Activated naive CD8-positive, alpha-beta T cell treated with anti-CD3 and anti-CD28 coated beads, Interleukin-2, amount 10 ng/mL, durations not matched to agents 7 days and 5 days (primary cell): Measurements from ENCODE around the gene FLYWCH1. TPM values are rescaled to one million over a fixed set of nuclear protein-coding genes. Genes with fewer than 3 reads are reported as not detected.

Experiments
- ATAC-seq: fragments of 150-1000 bp; cut with Tn5 transposase; one replicate; pipeline ENCODE4 v1.10.0; 2021; ENCODE audit warnings: low read depth, moderate library complexity
- POLR2A ChIA-PET: fragments of 350-600 bp; sonication (Branson Sonifier 250); formaldehyde crosslinking; loops from one replicate; lab custom pipeline; 2021; ENCODE audit warnings: antibody characterized with exemption; lab: Charles Lee
- DNase-seq: peaks from one replicate; pipeline ENCODE4 v3.0.0; 2021
- H3K27ac Mint-ChIP-seq: one replicate; pipeline ENCODE4 v1.8.0; 2022; ENCODE audit warnings: mild to moderate bottlenecking, mixed read lengths
- H3K27me3 Mint-ChIP-seq: one replicate; pipeline ENCODE4 v1.8.0; 2022; ENCODE audit warnings: mild to moderate bottlenecking, moderate library complexity, mixed read lengths
- H3K36me3 Mint-ChIP-seq: one replicate; pipeline ENCODE4 v1.8.0; 2021; ENCODE audit warnings: mild to moderate bottlenecking, mixed read lengths
- H3K4me1 Mint-ChIP-seq: one replicate; pipeline ENCODE4 v1.8.0; 2021; ENCODE audit warnings: mixed read lengths
- H3K4me3 Mint-ChIP-seq: one replicate; pipeline ENCODE4 v1.8.0; 2022; ENCODE audit warnings: mild to moderate bottlenecking, moderate library complexity, mixed read lengths
- H3K9me3 Mint-ChIP-seq: one replicate; pipeline ENCODE4 v1.8.0; 2021; ENCODE audit warnings: mixed read lengths
- total RNA-seq, 2 experiments: library from RNA; stranded (reverse); gene quantifications; one replicate each; pipeline ENCODE4 v1.2.3, GENCODE V29; 2021

FLYWCH1 gene
- total RNA-seq, 2 experiments from 2014 or later: 65.5 to 69.7 TPM

- H3K4me3 Mint-ChIP-seq: peak overlapping the region; percentile 86
- no peak for ATAC-seq
- DNase-seq: no peak
These were observed 28.2 kb upstream of the FLYWCH1 start for GRCh38 chr16:2883458-2883908.

GRCh38 chr16:2884041-2884451 is 27.7 kb upstream of the FLYWCH1 start:
- ATAC-seq (no peak), DNase-seq (no peak)
- Mint-ChIP-seq H3K27me3 (peaks cover 3% of the 10 kb centered on the region), H3K4me3 (peak overlapping the region; percentile 86), H3K4me1 (peaks cover 14% of the 10 kb centered on the region), H3K9me3 (peaks cover 2% of the 10 kb centered on the region), H3K27ac (peak overlapping the region; percentile 79), H3K36me3 (no peaks in the 10 kb centered on the region)
- POLR2A ChIA-PET: interaction anchor here (0.6 to 2.6 kb wide), 4 partner anchors 26 to 211 kb away, joined by 3 to 31 read pairs (median 4); partner anchors contain the start of gene FLYWCH1

More at GRCh38 chr16:2883458-2883908, 28.2 kb upstream of the FLYWCH1 start:
- peaks cover 14% of the 10 kb centered on the region for H3K4me1 Mint-ChIP-seq
- H3K36me3 Mint-ChIP-seq: no peaks in the 10 kb centered on the region
- POLR2A ChIA-PET: interaction anchor here (0.6 to 2.6 kb wide), 13 partner anchors 15 to 210 kb away, joined by 3 to 31 read pairs (median 4); partner anchors contain the start of genes ELOB, FLYWCH1, PKMYT1 and SRRM2
- H3K9me3 Mint-ChIP-seq: peaks cover 2% of the 10 kb centered on the region
- H3K27me3 Mint-ChIP-seq: peaks cover 3% of the 10 kb centered on the region
- peak overlapping the region; percentile 79 for H3K27ac Mint-ChIP-seq

GRCh38 chr16:2894231-2894630 is 17.5 kb upstream of the FLYWCH1 start:
- POLR2A ChIA-PET: no interaction called here
- no peak for DNase-seq
- no peaks in the 10 kb centered on the region for H3K36me3 Mint-ChIP-seq
- H3K27ac Mint-ChIP-seq: no peak overlapping the region
- no peaks in the 10 kb centered on the region for H3K9me3 Mint-ChIP-seq
- H3K4me1 Mint-ChIP-seq: no peaks in the 10 kb centered on the region
- H3K4me3 Mint-ChIP-seq: no peak overlapping the region
- no peaks in the 10 kb centered on the region for H3K27me3 Mint-ChIP-seq
- ATAC-seq: no peak

GRCh38 chr16:2895813-2896212 is 15.9 kb upstream of the FLYWCH1 start:
- Mint-ChIP-seq H3K27ac (no peak overlapping the region), H3K4me1 (no peaks in the 10 kb centered on the region), H3K27me3 (no peaks in the 10 kb centered on the region), H3K9me3 (no peaks in the 10 kb centered on the region), H3K36me3 (no peaks in the 10 kb centered on the region), H3K4me3 (no peak overlapping the region)
- DNase-seq (no peak), ATAC-seq (no peak)
- POLR2A ChIA-PET: no interaction called here

GRCh38 chr16:2896480-2897010 is 15.2 kb upstream of the FLYWCH1 start:
- H3K4me3 Mint-ChIP-seq: no peak overlapping the region
- POLR2A ChIA-PET: no interaction called here
- no peaks in the 10 kb centered on the region for H3K36me3 Mint-ChIP-seq
- DNase-seq (no peak), ATAC-seq (no peak)
- H3K27ac Mint-ChIP-seq: no peak overlapping the region
- no peaks in the 10 kb centered on the region for H3K4me1 Mint-ChIP-seq
- H3K27me3 Mint-ChIP-seq: no peaks in the 10 kb centered on the region
- no peaks in the 10 kb centered on the region for H3K9me3 Mint-ChIP-seq

DNA sequence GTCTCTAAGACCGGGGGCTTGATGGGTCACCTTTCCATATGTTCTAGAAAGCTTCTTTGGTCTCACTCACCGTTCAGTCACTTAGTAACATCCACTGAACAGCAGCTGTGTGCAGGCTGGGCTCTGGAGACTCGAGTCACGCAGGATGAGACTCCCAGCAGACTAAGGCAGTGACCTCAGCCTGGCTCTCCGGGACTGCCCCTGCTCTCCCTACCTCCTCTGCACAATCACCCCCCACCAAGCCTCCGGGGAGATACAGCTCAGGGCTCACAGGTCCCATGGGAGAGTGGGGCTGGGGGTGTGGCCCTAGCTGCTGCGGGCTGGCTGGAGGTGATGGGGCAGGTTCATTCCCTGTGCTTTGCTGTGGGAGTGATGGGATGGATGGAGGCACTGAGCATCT is 14.6 kb upstream of the FLYWCH1 start:
- Mint-ChIP-seq H3K27ac (no peak overlapping the region), H3K4me1 (no peaks in the 10 kb centered on the region), H3K36me3 (no peaks in the 10 kb centered on the region), H3K4me3 (no peak overlapping the region), H3K27me3 (no peaks in the 10 kb centered on the region), H3K9me3 (no peaks in the 10 kb centered on the region)
- DNase-seq: no peak
- no peak for ATAC-seq
- POLR2A ChIA-PET: no interaction called here

DNA sequence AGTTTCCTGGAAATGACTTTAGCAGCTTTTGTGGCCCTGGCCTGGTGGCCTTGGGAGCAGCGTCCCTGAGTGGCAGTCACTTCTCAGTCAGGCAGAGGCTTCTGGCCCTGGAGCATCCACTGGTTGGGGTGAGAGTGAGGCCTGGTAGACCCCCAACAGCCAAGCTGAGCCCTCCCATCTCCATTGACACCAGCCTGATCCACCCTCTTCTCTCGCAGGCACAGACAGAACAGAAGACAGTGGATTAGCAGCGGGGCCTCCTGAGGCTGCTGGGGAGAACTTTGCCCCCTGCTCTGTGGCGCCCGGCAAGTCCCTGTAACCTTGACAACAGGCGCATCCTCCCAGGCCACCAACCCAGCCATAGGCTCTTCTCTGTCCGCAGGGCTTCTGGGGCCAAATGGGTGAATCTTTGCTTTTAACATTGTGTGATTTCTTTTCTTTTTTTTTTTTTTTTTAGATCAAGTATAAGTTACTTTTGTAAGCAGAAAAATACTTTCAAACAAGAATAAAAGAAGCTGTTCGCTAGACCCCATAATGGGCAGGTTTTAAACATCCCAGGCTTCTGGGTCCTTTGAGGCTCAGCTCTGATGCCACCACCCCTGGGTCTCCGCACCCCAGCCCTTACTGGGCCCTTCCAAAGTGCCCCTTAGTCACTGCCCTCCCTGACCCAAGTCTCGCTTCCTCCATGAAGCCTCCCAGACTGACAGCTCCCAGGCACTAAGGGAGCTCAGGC is 12.7 kb upstream of the FLYWCH1 start:
- Mint-ChIP-seq H3K9me3 (no peaks in the 10 kb centered on the region), H3K27ac (no peak overlapping the region), H3K27me3 (no peaks in the 10 kb centered on the region), H3K4me1 (peaks cover 4% of the 10 kb centered on the region), H3K36me3 (no peaks in the 10 kb centered on the region), H3K4me3 (no peak overlapping the region)
- ATAC-seq (no peak), DNase-seq (no peak)
- POLR2A ChIA-PET: interaction anchor here (0.6 to 1.0 kb wide), 3 partner anchors 14 to 102 kb away, joined by 3 read pairs; partner anchors contain the start of gene FLYWCH2

DNA sequence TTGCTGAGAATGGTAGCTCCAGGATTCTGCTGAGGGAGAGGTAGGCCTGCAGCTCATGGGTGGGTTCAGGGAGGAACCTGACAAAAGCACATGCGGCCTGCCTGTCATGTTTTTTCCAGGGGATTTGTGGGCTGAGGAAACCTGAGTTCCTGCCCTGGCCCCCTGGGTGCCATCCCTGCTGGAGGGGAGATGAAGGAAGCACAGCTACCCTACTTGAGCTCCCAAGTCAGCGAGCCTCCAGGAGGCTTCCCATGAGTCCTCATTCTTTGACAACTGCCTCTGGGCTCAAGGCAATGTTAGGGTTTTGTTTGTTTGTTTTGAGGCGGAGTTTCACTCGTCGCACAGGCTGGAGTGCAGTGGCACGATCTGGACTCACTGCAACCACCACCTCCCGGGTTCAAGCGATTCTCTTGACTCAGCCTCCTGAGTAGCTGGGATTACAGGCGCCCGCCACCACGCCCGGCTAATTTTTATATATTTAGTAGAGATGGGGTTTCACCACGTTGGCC is 12.1 kb upstream of the FLYWCH1 start:
- Mint-ChIP-seq H3K36me3 (no peaks in the 10 kb centered on the region), H3K4me3 (no peak overlapping the region), H3K27me3 (no peaks in the 10 kb centered on the region), H3K27ac (no peak overlapping the region), H3K4me1 (peaks cover 6% of the 10 kb centered on the region), H3K9me3 (no peaks in the 10 kb centered on the region)
- no peak for DNase-seq
- no peak for ATAC-seq
- POLR2A ChIA-PET: interaction anchor here (1.0 kb wide), 2 partner anchors 13 to 17 kb away, joined by 3 read pairs; partner anchors contain the start of gene FLYWCH2

- DNase-seq (no peak), ATAC-seq (no peak)
- Mint-ChIP-seq H3K27me3 (no peaks in the 10 kb centered on the region), H3K4me1 (peaks cover 7% of the 10 kb centered on the region), H3K27ac (no peak overlapping the region), H3K36me3 (no peaks in the 10 kb centered on the region), H3K9me3 (no peaks in the 10 kb centered on the region), H3K4me3 (no peak overlapping the region)
- POLR2A ChIA-PET: no interaction called here
These were observed 11.1 kb upstream of the FLYWCH1 start for GRCh38 chr16:2900526-2901075.

- H3K4me1 Mint-ChIP-seq: peaks cover 21% of the 10 kb centered on the region
- POLR2A ChIA-PET: interaction anchor here (0.6 to 1.0 kb wide), 3 partner anchors 10 to 20 kb away, joined by 3 to 8 read pairs (median 5); partner anchors contain the start of gene FLYWCH2
- H3K4me3 Mint-ChIP-seq: no peak overlapping the region
- ATAC-seq: no peak
- no peak for DNase-seq
- H3K27ac Mint-ChIP-seq: no peak overlapping the region
- no peaks in the 10 kb centered on the region for H3K9me3 Mint-ChIP-seq
- H3K27me3 Mint-ChIP-seq: no peaks in the 10 kb centered on the region
- H3K36me3 Mint-ChIP-seq: no peaks in the 10 kb centered on the region
These were observed 9.2 kb upstream of the FLYWCH1 start for GRCh38 chr16:2902337-2903130.

DNA sequence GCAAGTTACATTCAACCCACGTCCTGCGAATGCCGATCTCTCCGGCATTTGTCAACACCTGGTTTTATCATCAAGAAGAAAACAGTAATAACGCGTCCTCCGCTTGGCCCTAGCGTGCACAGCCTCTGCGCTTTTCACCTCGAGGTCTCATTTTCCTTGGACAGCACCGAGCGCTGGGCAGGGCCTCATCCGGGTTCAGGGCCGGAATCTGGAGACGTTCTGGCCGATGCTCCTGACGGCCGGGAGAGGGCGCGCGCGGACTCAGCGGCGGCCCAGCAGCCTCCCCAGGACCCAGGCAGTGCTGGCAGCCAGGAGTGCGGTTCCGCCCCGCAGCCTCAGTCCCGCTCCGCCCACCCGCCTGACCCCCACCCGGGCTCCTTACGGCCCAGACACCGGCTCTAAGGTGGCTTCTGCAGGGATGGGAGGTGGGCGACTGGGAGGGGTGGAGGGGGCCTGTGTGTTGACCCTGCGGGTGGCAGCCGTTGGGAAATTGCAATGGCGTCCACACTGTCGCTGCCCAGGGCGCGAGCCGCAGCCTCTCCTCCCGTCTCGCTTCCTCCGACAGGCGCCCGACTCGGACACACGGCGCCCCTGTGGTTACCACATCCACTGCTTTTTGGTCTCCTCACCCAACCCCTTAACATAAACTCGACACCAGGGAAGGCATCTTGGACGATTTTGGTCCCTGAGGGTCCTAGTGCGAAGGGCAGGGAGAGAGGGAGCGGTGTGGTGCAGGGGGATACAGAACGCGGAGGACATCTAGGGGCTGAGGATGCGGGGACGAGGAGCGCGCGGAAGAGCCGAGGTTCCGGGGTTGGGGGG is 7.4 kb upstream of the FLYWCH1 start:
- Mint-ChIP-seq H3K9me3 (no peaks in the 10 kb centered on the region), H3K27ac (peak overlapping the region; percentile 94), H3K4me3 (peak overlapping the region; percentile 90), H3K4me1 (peaks cover 22% of the 10 kb centered on the region), H3K36me3 (no peaks in the 10 kb centered on the region), H3K27me3 (peaks cover 2% of the 10 kb centered on the region)
- DNase-seq: peak; percentile 87
- ATAC-seq: peak; percentile 59
- POLR2A ChIA-PET: no interaction called here

DNA sequence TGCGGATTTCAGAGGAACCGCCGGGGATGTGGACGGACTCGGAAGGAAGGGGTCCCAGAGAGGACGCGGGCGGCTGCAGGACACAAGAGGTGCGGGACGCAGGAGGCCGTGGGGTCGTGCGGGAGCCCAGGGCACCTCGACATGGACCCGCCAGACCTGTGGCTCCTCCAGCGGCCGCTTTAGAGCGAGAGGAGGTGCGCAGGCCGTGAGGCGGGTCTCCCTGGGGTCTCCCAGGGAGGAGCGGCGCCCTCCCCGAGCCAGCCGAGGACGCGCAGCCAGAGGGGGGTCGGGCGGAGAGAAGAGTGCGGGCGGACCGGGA is 6.8 kb upstream of the FLYWCH1 start:
- Mint-ChIP-seq H3K9me3 (no peaks in the 10 kb centered on the region), H3K27me3 (peaks cover 3% of the 10 kb centered on the region), H3K4me1 (peaks cover 22% of the 10 kb centered on the region), H3K36me3 (no peaks in the 10 kb centered on the region), H3K4me3 (peak overlapping the region; percentile 90), H3K27ac (peak overlapping the region; percentile 94)
- DNase-seq: no peak
- no peak for ATAC-seq
- POLR2A ChIA-PET: interaction anchor here (1.9 kb wide), 1 partner anchor 22 kb away, joined by 8 read pairs; the partner anchor contains the start of gene FLYWCH2
